ENCODE data around the gene KCTD13.
A peak's percentile ranks its signal among the peaks of the same experiment; 100 is the strongest.
"Not testable (repeated sequence)": the region's sequence is repeated elsewhere in the genome, so short reads cannot be mapped to it uniquely, and the experiment has no call there.

Gene KCTD13

GRCh38 chr16:29943846-29944799 lies 18.1 kb upstream of the KCTD13 start:
- DNase-seq, result peak in 1 of 2 experiments; percentile 60

- DNase-seq, result no peak
Measured at GRCh38 chr16:29940656-29941055, 14.6 kb upstream of the KCTD13 start.

- DNase-seq, result not testable (repeated sequence)
Measured at GRCh38 chr16:29931750-29932149, 5.7 kb upstream of the KCTD13 start.

GRCh38 chr16:29927070-29927905 lies 1.3 kb upstream of the KCTD13 start:
- DNase-seq, result no peak

GRCh38 chr16:29926711-29927052 lies 656 bp upstream of the KCTD13 start:
- DNase-seq, result no peak

GRCh38 chr16:29925105-29925756 lies 795 bp downstream of the KCTD13 start:
- DNase-seq, result no peak

- no peak for DNase-seq
Measured at GRCh38 chr16:29922986-29923501, 3.0 kb downstream of the KCTD13 start.

- DNase-seq, result no peak
Measured at GRCh38 chr16:29922326-29922725, 3.7 kb downstream of the KCTD13 start.

GRCh38 chr16:29921034-29921385 lies 5.0 kb downstream of the KCTD13 start:
- no peak for DNase-seq

GRCh38 chr16:29920288-29921033 lies 5.6 kb downstream of the KCTD13 start:
- no peak for DNase-seq

GRCh38 chr16:29916979-29917378 lies 9.0 kb downstream of the KCTD13 start:
- no peak for DNase-seq

GRCh38 chr16:29915590-29916247 lies 10.3 kb downstream of the KCTD13 start:
- no peak for DNase-seq

- no peak for DNase-seq
Measured at GRCh38 chr16:29913514-29913913, 12.5 kb downstream of the KCTD13 start.

- DNase-seq, result no peak
Measured at GRCh38 chr16:29912087-29912486, 13.9 kb downstream of the KCTD13 start.

- DNase-seq, result no peak
Measured at GRCh38 chr16:29911676-29912010, 14.4 kb downstream of the KCTD13 start.

- DNase-seq, result no peak
Measured at GRCh38 chr16:29910819-29911675, 15.0 kb downstream of the KCTD13 start.

GRCh38 chr16:29909851-29910250 lies 16.2 kb downstream of the KCTD13 start:
- not testable (repeated sequence) for DNase-seq

- no peak for DNase-seq
Measured at GRCh38 chr16:29909391-29909790, 16.6 kb downstream of the KCTD13 start.

- DNase-seq, result no peak
Measured at GRCh38 chr16:29908719-29909220, 17.3 kb downstream of the KCTD13 start.

GRCh38 chr16:29907973-29908372 lies 18.1 kb downstream of the KCTD13 start:
- no peak for DNase-seq
